GM12878 (cell line): Measurements from ENCODE around the gene TRIM8. TPM values are rescaled to one million over a fixed set of nuclear protein-coding genes. Genes with fewer than 3 reads are reported as not detected.
A peak's percentile ranks its signal among the peaks of the same experiment; 100 is the strongest.

Experiments used
- ATF2 ChIP-seq: IDR thresholded peaks from 2 replicates; pipeline ENCODE4 v1.6.1; 2012; ENCODE audit warnings: low read length, inconsistent platforms
- BMI1 ChIP-seq: fragments of 450-650 bp; IDR thresholded peaks from 2 replicates; pipeline ENCODE4 v1.6.1; 2016; ENCODE audit warnings: mild to moderate bottlenecking, moderate library complexity, borderline replicate concordance
- BRCA1 ChIP-seq: IDR thresholded peaks from 2 replicates; pipeline ENCODE4 v1.6.1; 2011; ENCODE audit warnings: low read depth, low read length, improper control_type of control experiment
- CTCF ChIP-seq, 3 experiments: IDR thresholded peaks in 2 of 3; conservative IDR thresholded peaks in 1 of 3; 2 replicates each; pipeline ENCODE4 v1.5.1; 2011; ENCODE audit warnings: low read depth in 3 of 3, low read length in 3 of 3, mild to moderate bottlenecking in 3 of 3, control low read depth in 2 of 3, moderate library complexity in 2 of 3, inconsistent platforms in 1 of 3, mixed read lengths in 1 of 3; ENCODE audit not compliant: control insufficient read depth in 2 of 3, insufficient read depth in 1 of 3; ENCODE audit errors: extremely low read depth in 1 of 3
- EED ChIP-seq: sonication (generic); IDR thresholded peaks from 2 replicates; pipeline ENCODE4 v1.6.1; 2016; ENCODE audit warnings: antibody characterized with exemption, low read depth
- EGR1 ChIP-seq, 2 experiments: IDR thresholded peaks; 1 replicate in 1 of 2; 2 replicates in 1 of 2; pipeline ENCODE4 v1.6.1; 2011 to 2012; ENCODE audit warnings: low read depth in 2 of 2, low read length in 2 of 2, borderline replicate concordance in 1 of 2, mild to moderate bottlenecking in 1 of 2, moderate library complexity in 1 of 2
- FOXK2 ChIP-seq: fragments of 450-650 bp; IDR thresholded peaks from 2 replicates; pipeline ENCODE4 v1.6.1; 2017; ENCODE audit warnings: mild to moderate bottlenecking, moderate library complexity
- HDAC2 ChIP-seq: fragments of 200-600 bp; sonication (generic); IDR thresholded peaks from 2 replicates; pipeline ENCODE4 v1.6.1; 2017
- IKZF1 ChIP-seq: fragments of 450-650 bp; conservative IDR thresholded peaks from 2 replicates; pipeline ENCODE4 v1.6.1; 2017; ENCODE audit warnings: antibody characterized with exemption, mild to moderate bottlenecking
- MEF2B ChIP-seq: fragments of 450-650 bp; IDR thresholded peaks from 2 replicates; pipeline ENCODE4 v1.6.1; 2018; ENCODE audit warnings: mild to moderate bottlenecking, moderate library complexity; ENCODE audit not compliant: partially characterized antibody, poor library complexity, severe bottlenecking
- MTA2 ChIP-seq: fragments of 450-650 bp; IDR thresholded peaks from 2 replicates; pipeline ENCODE4 v1.6.1; 2016; ENCODE audit warnings: low read depth, mild to moderate bottlenecking, moderate library complexity
- MXI1 ChIP-seq: fragments of 150-350 bp; IDR thresholded peaks from 2 replicates; pipeline ENCODE4 v1.6.1; 2011; ENCODE audit warnings: low read depth, mild to moderate bottlenecking, inconsistent platforms, low read length, improper control_type of control experiment
- NFXL1 ChIP-seq: fragments of 450-650 bp; IDR thresholded peaks from 2 replicates; pipeline ENCODE4 v1.6.1; 2017; ENCODE audit warnings: antibody characterized with exemption, mild to moderate bottlenecking, borderline replicate concordance
- NR2C2 ChIP-seq: IDR thresholded peaks from 2 replicates; pipeline ENCODE4 v1.6.1; 2011; ENCODE audit warnings: borderline replicate concordance, low read depth; ENCODE audit not compliant: control insufficient read depth, insufficient read length
- PKNOX1 ChIP-seq: fragments of 450-650 bp; IDR thresholded peaks from 2 replicates; pipeline ENCODE4 v1.6.1; 2016; ENCODE audit warnings: mild to moderate bottlenecking
- SIN3A ChIP-seq: IDR thresholded peaks from 2 replicates; pipeline ENCODE4 v1.6.1; 2012; ENCODE audit warnings: low read depth, low read length, improper control_type of control experiment
- SPI1 ChIP-seq: IDR thresholded peaks from 2 replicates; pipeline ENCODE4 v1.6.1; 2011; ENCODE audit warnings: low read depth, mild to moderate bottlenecking, low read length, moderate library complexity, borderline replicate concordance; ENCODE audit not compliant: insufficient read depth
- TAF1 ChIP-seq: IDR thresholded peaks from 2 replicates; pipeline ENCODE4 v1.6.1; 2011; ENCODE audit warnings: mild to moderate bottlenecking, low read depth, low read length, borderline replicate concordance
- ZBTB33 ChIP-seq: fragments of 450-650 bp; IDR thresholded peaks from 2 replicates; pipeline ENCODE4 v1.6.1; 2017; ENCODE audit warnings: mild to moderate bottlenecking
- ZNF217 ChIP-seq: fragments of 450-650 bp; IDR thresholded peaks from 2 replicates; pipeline ENCODE4 v1.6.1; 2017; ENCODE audit warnings: antibody characterized with exemption, mild to moderate bottlenecking
- ZNF274 ChIP-seq: IDR thresholded peaks from one replicate; pipeline ENCODE4 v1.8.0; 2011; ENCODE audit not compliant: insufficient read length, insufficient read depth
- polyA plus RNA-seq, 11 experiments: library from polyadenylated mRNA; depleted of rRNA in 4 of 11; unstranded in 6 of 11; stranded (reverse) in 5 of 11; fragments of >200 nt; fragmentation: Nextera tagmentation in 4 of 11; fragmentation: Illumina TruSeq in 1 of 11; extraction: Ambion mirVana in 4 of 11; extraction: Trizol in 1 of 11; gene quantifications; 1 replicate in 1 of 11; 2 replicates in 10 of 11; pipeline versions ENCODE4 v1.2.1 to v1.2.3, GENCODE V29; 2011 to 2016; ENCODE audit warnings: inconsistent platforms in 2 of 11, missing spikeins in 2 of 11, low read depth in 1 of 11
- total RNA-seq, 4 experiments: library from RNA; depleted of rRNA in 3 of 4; stranded (reverse); fragments of >200 nt in 3 of 4; fragmentation: Illumina TruSeq in 1 of 4; extraction: Trizol in 1 of 4; gene quantifications; 2 replicates each; pipeline versions ENCODE4 v1.2.1 to v1.2.3, GENCODE V29; 2013 to 2021

Gene TRIM8
- total and polyA plus RNA-seq, 10 of the 15 experiments (the other 5 are each of a cell fraction or from before 2014, with no cell fraction given), result 7.9 to 53.2 (median 24.6) TPM

- no peak for TF ChIP-seq MXI1
- no peak for TF ChIP-seq ZNF217
- no peak for TF ChIP-seq FOXK2
- no peak for TF ChIP-seq BMI1
- TF ChIP-seq EED, result peak; percentile 49; the same call in 1 of the 2 replicates
- TF ChIP-seq CTCF (IDR thresholded peaks at IDR 0.05 in 2 of 3, conservative IDR thresholded peaks at IDR 0.05 in 1 of 3; ENCODE audit: control insufficient read depth in 2 of 3, extremely low read depth in 1 of 3, insufficient read depth in 1 of 3, low read depth in 3 of 3, low read length in 3 of 3), result no peak
- TF ChIP-seq HDAC2, result no peak
- no peak for TF ChIP-seq NFXL1
- TF ChIP-seq SIN3A, result no peak
- TF ChIP-seq ZNF274, result no peak
- peak; percentile 83 for TF ChIP-seq IKZF1
- no peak for TF ChIP-seq EGR1 (IDR thresholded peaks at IDR 0.05; ENCODE audit: borderline replicate concordance in 1 of 2, low read depth in 2 of 2, low read length in 2 of 2)
- TF ChIP-seq ATF2, result no peak
- TF ChIP-seq TAF1, result no peak
- peak; percentile 88 for TF ChIP-seq SPI1
- TF ChIP-seq NR2C2, result no peak
- no peak for TF ChIP-seq PKNOX1
- peak; percentile 73 for TF ChIP-seq MEF2B
- TF ChIP-seq BRCA1, result no peak
- no peak for TF ChIP-seq MTA2
- no peak for TF ChIP-seq ZBTB33
Measured at GRCh38 chr10:102650655-102651454, 6.6 kb downstream of the TRIM8 start (continued).
